GM12878 (cell line): Measurements from ENCODE around the gene FAM237B. TPM values are rescaled to one million over a fixed set of nuclear protein-coding genes. Genes with fewer than 3 reads are reported as not detected.

Source experiments
- ATAC-seq: fragments of 200-7000 bp; cut with Tn5 transposase; 3 replicates; pipeline ENCODE4 v1.9.1; 2020; ENCODE audit warnings: mild to moderate bottlenecking, moderate library complexity
- BruUV-seq: library from RNA; stranded (reverse); fragments of 400-500 nt; replicated peaks from 2 replicates; lab custom pipeline; 2021; lab: Mats Ljungman, UMichigan
- CTCF ChIA-PET: fragments of 300-600 bp; sonication (Branson Sonifier 250); formaldehyde crosslinking; extraction: SDS; loops from one replicate; lab custom pipeline; 2021; ENCODE audit warnings: inconsistent platforms; lab: Yijun Ruan, JAX
- POLR2A ChIA-PET: fragments of 350-600 bp; formaldehyde crosslinking; extraction: SDS; loops from one replicate; lab custom pipeline; 2021; ENCODE audit warnings: inconsistent platforms; lab: Charles Lee
- RAD21 ChIA-PET: fragments of 300-600 bp; sonication (Branson Sonifier 250); formaldehyde crosslinking; loops from one replicate; lab custom pipeline; 2023; ENCODE audit warnings: antibody characterized with exemption; ENCODE audit not compliant: unreplicated experiment; lab: Charles Lee
- SMC1A ChIA-PET: fragments of 300-600 bp; sonication (Branson Sonifier 250); formaldehyde crosslinking; loops from one replicate; lab custom pipeline; 2023; ENCODE audit not compliant: unreplicated experiment, uncharacterized antibody; lab: Charles Lee
- DNase-seq: peaks from one replicate; pipeline ENCODE4 v3.0.0-alpha.2; 2011; ENCODE audit warnings: low read depth, low spot score
- FAIRE-seq: peaks from 3 replicates; lab custom pipeline; 2011; peaks lifted over from hg19 to GRCh38; lab: Jason Lieb, UNC
- H2AFZ ChIP-seq: 2 replicates; pipeline ENCODE4 v1.6.0; 2011; ENCODE audit warnings: low read depth, low read length, control low read depth; ENCODE audit not compliant: control insufficient read depth
- H3K27ac ChIP-seq: 2 replicates; pipeline ENCODE4 v1.5.1; 2011; ENCODE audit warnings: control low read depth; ENCODE audit not compliant: control insufficient read depth, insufficient read depth
- H3K27me3 ChIP-seq, 2 experiments: replicated peaks in 1 of 2; 2 replicates each; pipeline versions ENCODE4 v1.6.0 to v1.6.1; 2011; ENCODE audit warnings: low read length in 1 of 2; ENCODE audit not compliant: control insufficient read depth in 2 of 2, insufficient read depth in 2 of 2
- H3K36me3 ChIP-seq, 2 experiments: 2 replicates each; pipeline ENCODE4 v1.5.1; 2011; ENCODE audit warnings: low read length in 1 of 2; ENCODE audit not compliant: control insufficient read depth in 2 of 2, insufficient read depth in 2 of 2
- H3K4me1 ChIP-seq: 2 replicates; pipeline ENCODE4 v1.6.1; 2011; ENCODE audit warnings: mild to moderate bottlenecking, low read length, moderate library complexity, mixed read lengths; ENCODE audit not compliant: control insufficient read depth, insufficient read depth
- H3K4me2 ChIP-seq: 2 replicates; pipeline ENCODE4 v1.6.0; 2011; ENCODE audit warnings: control low read depth; ENCODE audit not compliant: control insufficient read depth, insufficient read depth
- H3K4me3 ChIP-seq: fragments of 200-600 bp; sonication (generic); 2 replicates; pipeline ENCODE4 v1.5.1; 2016
- H3K79me2 ChIP-seq: 2 replicates; pipeline ENCODE4 v1.6.0; 2011; ENCODE audit warnings: low read length; ENCODE audit not compliant: control insufficient read depth, insufficient read depth
- H3K9ac ChIP-seq: 2 replicates; pipeline ENCODE4 v1.8.0; 2011; ENCODE audit warnings: low read length, control low read depth, mixed read lengths; ENCODE audit not compliant: control insufficient read depth, insufficient read depth
- H3K9me3 ChIP-seq: replicated peaks from 3 replicates; pipeline ENCODE4 v1.5.1; 2011; ENCODE audit warnings: mild to moderate bottlenecking, low read length; ENCODE audit not compliant: control insufficient read depth, insufficient read depth
- H4K20me1 ChIP-seq: 2 replicates; pipeline ENCODE4 v1.6.0; 2011; ENCODE audit not compliant: control insufficient read depth, insufficient read depth
- BACH1 ChIP-seq: fragments of 450-650 bp; IDR thresholded peaks from 2 replicates; pipeline ENCODE4 v1.6.1; 2017; ENCODE audit warnings: mild to moderate bottlenecking, borderline replicate concordance
- BCL3 ChIP-seq: IDR thresholded peaks from 2 replicates; pipeline ENCODE4 v1.6.1; 2011; ENCODE audit warnings: borderline replicate concordance, low read depth, mild to moderate bottlenecking, moderate library complexity, low read length; ENCODE audit not compliant: insufficient read depth, poor library complexity, severe bottlenecking
- BMI1 ChIP-seq: fragments of 450-650 bp; IDR thresholded peaks from 2 replicates; pipeline ENCODE4 v1.6.1; 2016; ENCODE audit warnings: mild to moderate bottlenecking, moderate library complexity, borderline replicate concordance
- ELK1 ChIP-seq: IDR thresholded peaks from 2 replicates; pipeline ENCODE4 v1.6.1; 2012; ENCODE audit warnings: low read depth, low read length, improper control_type of control experiment
- IKZF2 ChIP-seq, 2 experiments: fragments of 450-650 bp; IDR thresholded peaks; 2 replicates each; pipeline ENCODE4 v1.6.1; 2017; ENCODE audit warnings: mild to moderate bottlenecking in 2 of 2, moderate library complexity in 2 of 2
- LARP7 ChIP-seq: fragments of 450-650 bp; IDR thresholded peaks from 2 replicates; pipeline ENCODE4 v1.6.1; 2017; ENCODE audit warnings: mild to moderate bottlenecking
- NR2C1 ChIP-seq: fragments of 450-650 bp; IDR thresholded peaks from 2 replicates; pipeline ENCODE4 v1.6.1; 2017; ENCODE audit warnings: antibody characterized with exemption, mild to moderate bottlenecking, moderate library complexity
- POLR2AphosphoS2 ChIP-seq: IDR thresholded peaks from 2 replicates; pipeline ENCODE4 v1.6.1; 2011; ENCODE audit warnings: low read depth, mild to moderate bottlenecking, low read length, improper control_type of control experiment, moderate library complexity
- RFX5 ChIP-seq: IDR thresholded peaks from 2 replicates; pipeline ENCODE4 v1.6.1; 2011; ENCODE audit warnings: low read depth, low read length, improper control_type of control experiment
- SRF ChIP-seq, 2 experiments: IDR thresholded peaks; 2 replicates each; pipeline ENCODE4 v1.6.1; 2011; ENCODE audit warnings: low read depth in 2 of 2, low read length in 2 of 2, mild to moderate bottlenecking in 1 of 2, moderate library complexity in 1 of 2
- SUZ12 ChIP-seq: fragments of 200-600 bp; sonication (generic); IDR thresholded peaks from one replicate; pipeline ENCODE4 v1.6.1; 2018; ENCODE audit warnings: antibody characterized with exemption, mild to moderate bottlenecking; ENCODE audit not compliant: unreplicated experiment
- TAF1 ChIP-seq: IDR thresholded peaks from 2 replicates; pipeline ENCODE4 v1.6.1; 2011; ENCODE audit warnings: mild to moderate bottlenecking, low read depth, low read length, borderline replicate concordance
- USF1 ChIP-seq: IDR thresholded peaks from 2 replicates; pipeline ENCODE4 v1.6.1; 2011; ENCODE audit warnings: borderline replicate concordance, low read depth, mild to moderate bottlenecking, moderate library complexity, mixed read lengths, low read length; ENCODE audit not compliant: insufficient read depth; ENCODE audit errors: extremely low read length
- in situ Hi-C: fragments of 300-500 bp; cut with MboI; formaldehyde crosslinking; loops from 9 replicates; pipeline ENCODE4 v1.14.3; 2018; ENCODE audit warnings: mixed read lengths
- intact Hi-C: fragments of 100-400 bp; cut with micrococcal nuclease; formaldehyde crosslinking; loops from one replicate; pipeline ENCODE4 v1.14.2; 2022; ENCODE audit not compliant: unreplicated experiment
- polyA plus RNA-seq, 11 experiments: library from polyadenylated mRNA; depleted of rRNA in 4 of 11; unstranded in 6 of 11; stranded (reverse) in 5 of 11; fragments of >200 nt; fragmentation: Nextera tagmentation in 4 of 11; fragmentation: Illumina TruSeq in 1 of 11; extraction: Ambion mirVana in 4 of 11; extraction: Trizol in 1 of 11; gene quantifications; 1 replicate in 1 of 11; 2 replicates in 10 of 11; pipeline versions ENCODE4 v1.2.1 to v1.2.3, GENCODE V29; 2011 to 2016; ENCODE audit warnings: inconsistent platforms in 2 of 11, missing spikeins in 2 of 11, low read depth in 1 of 11
- total RNA-seq, 4 experiments: library from RNA; depleted of rRNA in 3 of 4; stranded (reverse); fragments of >200 nt in 3 of 4; fragmentation: Illumina TruSeq in 1 of 4; extraction: Trizol in 1 of 4; gene quantifications; 2 replicates each; pipeline versions ENCODE4 v1.2.1 to v1.2.3, GENCODE V29; 2013 to 2021

FAM237B gene
- total and polyA plus RNA-seq, 10 of the 15 experiments (the other 5 are each of a cell fraction or from before 2014, with no cell fraction given) = not detected

GRCh38 chr7:90311175-90311574, 9.9 kb downstream of the FAM237B start:
- Histone ChIP-seq H3K27ac (no peak overlapping the region), H3K9me3 (no peaks in the 10 kb centered on the region), H3K9ac (no peak overlapping the region), H4K20me1 (no peaks in the 10 kb centered on the region), H3K27me3 (no peaks in the 10 kb centered on the region), H3K4me3 (no peak overlapping the region), H3K4me2 (no peak overlapping the region), H3K36me3 (no peaks in the 10 kb centered on the region), H2AFZ (no peak overlapping the region), H3K79me2 (no peaks in the 10 kb centered on the region), H3K4me1 (no peaks in the 10 kb centered on the region)
- intact Hi-C loops = no loop called here
- FAIRE-seq (no peak), DNase-seq (no peak), ATAC-seq (no peak)
- ChIA-PET SMC1A (interaction anchor here (1.1 to 4.0 kb wide), 5 partner anchors 13 to 131 kb away, joined by 3 to 35 read pairs (median 4); no protein-coding TSS in a partner anchor), POLR2A (no interaction called here), RAD21 (interaction anchor here (2.7 kb wide), 1 partner anchor 117 kb away, joined by 37 read pairs; no protein-coding TSS in a partner anchor), CTCF (interaction anchor here (0.9 to 7.0 kb wide), 9 partner anchors 13 to 158 kb away, joined by 3 to 121 read pairs (median 17); partner anchors contain the start of gene STEAP1)
- in situ Hi-C loops = no loop called here
- no peak for TF ChIP-seq NR2C1
- TF ChIP-seq BCL3 = no peak
- TF ChIP-seq BACH1 = no peak
- no peak for TF ChIP-seq IKZF2 (IDR thresholded peaks at IDR 0.05)
- no peak for TF ChIP-seq TAF1
- TF ChIP-seq SUZ12 = no peak
- TF ChIP-seq ELK1 = no peak
- TF ChIP-seq POLR2AphosphoS2 = no peak
- no peak for TF ChIP-seq USF1
- TF ChIP-seq BMI1 = no peak
- TF ChIP-seq LARP7 = no peak
- TF ChIP-seq RFX5 = no peak
- TF ChIP-seq SRF (IDR thresholded peaks at IDR 0.05; ENCODE audit: low read depth in 2 of 2, low read length in 2 of 2) = no peak
- no TSS peak for BruUV-seq
